Activated naive CD8-positive, alpha-beta T cell (primary cell): ENCODE measurements around the gene SCFD2.
"Not testable (repeated sequence)": the region's sequence is repeated elsewhere in the genome, so short reads cannot be mapped to it uniquely, and the experiment has no call there.

Experiments
- H3K27ac Mint-ChIP-seq: one replicate; pipeline ENCODE4 v1.8.0; 2021; ENCODE audit warnings: mixed read lengths
- H3K27me3 Mint-ChIP-seq: one replicate; pipeline ENCODE4 v1.8.0; 2021; ENCODE audit warnings: mixed read lengths
- H3K36me3 Mint-ChIP-seq: one replicate; pipeline ENCODE4 v1.8.0; 2021; ENCODE audit warnings: mixed read lengths
- H3K4me1 Mint-ChIP-seq: one replicate; pipeline ENCODE4 v1.8.0; 2021; ENCODE audit warnings: low read depth, mixed read lengths
- H3K4me3 Mint-ChIP-seq: one replicate; pipeline ENCODE4 v1.8.0; 2021; ENCODE audit warnings: mild to moderate bottlenecking, mixed read lengths
- H3K9me3 Mint-ChIP-seq: one replicate; pipeline ENCODE4 v1.8.0; 2021; ENCODE audit warnings: low read depth, mixed read lengths

Gene SCFD2

DNA sequence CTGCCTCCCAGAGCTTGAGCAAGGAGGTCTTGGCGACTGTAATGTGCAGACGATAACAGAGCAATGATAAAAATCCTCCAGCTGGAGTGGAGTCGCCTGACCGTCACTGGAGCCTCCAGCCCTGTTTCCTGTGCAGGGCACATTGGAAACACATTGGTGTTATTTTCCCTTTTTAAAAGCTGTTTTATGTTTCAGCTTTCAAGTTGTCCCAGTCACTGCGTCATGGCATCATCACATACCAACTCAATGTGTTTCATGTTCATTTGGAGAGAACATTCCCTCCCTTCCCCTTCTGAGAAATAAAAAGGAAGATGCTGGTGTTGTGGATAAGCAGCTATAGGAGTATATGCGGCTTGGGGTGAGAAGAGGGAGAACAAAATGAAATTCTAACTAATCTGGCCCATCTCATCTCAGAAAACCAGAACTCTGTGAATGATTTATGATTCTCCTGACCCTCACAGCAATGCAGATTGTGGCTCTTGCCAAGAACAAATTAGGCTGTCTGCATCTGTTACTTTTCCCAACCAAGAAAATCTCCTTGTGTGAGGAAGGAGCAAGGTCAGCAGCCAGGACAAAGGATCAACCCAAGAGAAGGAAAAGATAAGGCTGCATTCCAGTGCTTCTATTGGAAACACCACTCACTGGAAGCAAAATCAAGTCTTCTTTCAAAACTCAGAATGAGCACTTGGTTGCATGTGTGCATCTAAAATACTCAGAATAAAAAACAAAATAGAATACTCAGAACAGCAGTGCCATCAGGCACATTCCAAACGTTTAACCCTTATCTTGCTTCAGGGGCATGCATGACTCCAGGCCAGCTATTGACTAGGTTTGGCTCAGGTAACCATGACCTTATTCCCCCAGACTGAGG, 369.4 kb downstream of the SCFD2 start:
- H3K9me3 Mint-ChIP-seq = no peaks in the 10 kb centered on the region
- H3K4me1 Mint-ChIP-seq = peaks cover 4% of the 10 kb centered on the region
- no peaks in the 10 kb centered on the region for H3K27me3 Mint-ChIP-seq
- H3K4me3 Mint-ChIP-seq = no peak overlapping the region
- H3K27ac Mint-ChIP-seq = no peak overlapping the region
- H3K36me3 Mint-ChIP-seq = peaks cover 14% of the 10 kb centered on the region

DNA sequence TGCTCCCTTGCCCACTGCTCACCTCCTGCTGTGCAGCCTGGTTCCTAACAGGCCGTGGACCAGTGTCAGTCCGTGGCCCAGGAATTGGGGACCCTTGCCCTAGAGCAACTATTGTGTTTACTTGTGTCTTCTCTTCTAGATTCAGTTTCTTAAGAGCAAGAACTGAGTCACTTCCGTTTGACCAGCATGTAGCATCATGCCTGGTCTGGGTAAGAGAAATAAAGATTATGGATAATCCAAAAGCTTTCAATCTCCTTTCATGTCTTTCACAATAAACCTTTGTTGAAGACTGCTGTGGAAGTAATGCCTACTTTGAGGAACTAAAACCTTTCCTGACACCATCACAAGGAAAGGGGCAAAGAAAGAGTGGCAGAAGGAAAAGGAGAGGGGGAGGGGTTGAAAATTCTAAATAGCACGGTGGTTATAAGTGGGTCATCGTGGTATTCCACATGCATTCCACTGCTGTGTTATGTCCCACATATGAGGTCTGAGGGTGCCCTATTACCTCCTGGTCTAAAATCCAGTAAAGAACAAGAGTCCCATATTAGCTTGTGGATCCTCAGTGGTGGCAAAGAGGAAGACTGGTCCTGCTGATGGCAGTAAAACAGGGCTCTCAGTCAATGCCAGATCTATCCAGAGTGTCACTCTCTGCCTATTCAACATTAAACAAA, 370.4 kb downstream of the SCFD2 start:
- no peak overlapping the region for H3K4me3 Mint-ChIP-seq
- H3K27me3 Mint-ChIP-seq = no peaks in the 10 kb centered on the region
- peaks cover 18% of the 10 kb centered on the region for H3K36me3 Mint-ChIP-seq
- peaks cover 4% of the 10 kb centered on the region for H3K4me1 Mint-ChIP-seq
- no peaks in the 10 kb centered on the region for H3K9me3 Mint-ChIP-seq
- no peak overlapping the region for H3K27ac Mint-ChIP-seq

DNA sequence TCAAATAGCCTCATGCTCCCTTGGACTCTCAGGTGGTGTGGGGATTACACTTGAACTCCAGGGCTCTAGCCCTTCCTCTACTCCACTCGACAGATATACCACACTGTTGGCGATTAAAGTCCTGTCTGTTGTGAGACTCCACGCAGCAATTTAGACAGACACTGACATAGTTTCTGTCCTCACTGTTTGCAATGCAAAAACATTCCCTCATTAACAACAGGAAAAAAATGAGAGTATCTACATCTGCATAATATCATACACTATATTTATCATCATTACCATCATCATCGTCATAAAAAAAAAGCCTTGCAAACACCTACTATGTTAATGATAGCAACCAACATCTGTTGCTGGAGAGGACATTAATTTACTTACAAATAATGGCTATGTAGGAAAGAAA, 371.3 kb downstream of the SCFD2 start:
- Mint-ChIP-seq H3K9me3 (no peaks in the 10 kb centered on the region), H3K4me1 (peaks cover 4% of the 10 kb centered on the region), H3K27ac (no peak overlapping the region), H3K36me3 (peaks cover 16% of the 10 kb centered on the region), H3K4me3 (no peak overlapping the region), H3K27me3 (no peaks in the 10 kb centered on the region)

DNA sequence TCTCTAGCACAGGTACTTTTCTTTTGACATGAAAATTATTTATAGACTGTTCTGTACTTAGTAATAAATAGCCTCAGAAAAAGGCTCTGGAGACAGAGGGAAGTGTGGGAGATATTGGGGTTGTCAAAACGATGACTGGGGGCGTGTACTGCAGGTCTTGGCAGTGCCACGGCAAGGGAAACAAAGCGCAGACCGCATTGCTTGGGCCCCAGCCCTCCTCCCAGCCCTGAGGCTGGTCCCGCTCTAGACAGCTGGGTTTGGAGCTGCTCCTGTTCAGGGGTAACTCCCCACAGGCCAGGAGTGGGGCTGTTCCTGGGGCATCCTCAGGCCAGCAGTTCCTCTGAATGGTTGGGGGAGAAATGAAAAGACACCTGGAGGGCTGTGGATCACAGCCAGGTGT, 372.1 kb downstream of the SCFD2 start:
- Mint-ChIP-seq H3K36me3 (peaks cover 13% of the 10 kb centered on the region), H3K9me3 (no peaks in the 10 kb centered on the region), H3K4me3 (no peak overlapping the region), H3K27me3 (no peaks in the 10 kb centered on the region), H3K4me1 (peaks cover 1% of the 10 kb centered on the region), H3K27ac (no peak overlapping the region)

DNA sequence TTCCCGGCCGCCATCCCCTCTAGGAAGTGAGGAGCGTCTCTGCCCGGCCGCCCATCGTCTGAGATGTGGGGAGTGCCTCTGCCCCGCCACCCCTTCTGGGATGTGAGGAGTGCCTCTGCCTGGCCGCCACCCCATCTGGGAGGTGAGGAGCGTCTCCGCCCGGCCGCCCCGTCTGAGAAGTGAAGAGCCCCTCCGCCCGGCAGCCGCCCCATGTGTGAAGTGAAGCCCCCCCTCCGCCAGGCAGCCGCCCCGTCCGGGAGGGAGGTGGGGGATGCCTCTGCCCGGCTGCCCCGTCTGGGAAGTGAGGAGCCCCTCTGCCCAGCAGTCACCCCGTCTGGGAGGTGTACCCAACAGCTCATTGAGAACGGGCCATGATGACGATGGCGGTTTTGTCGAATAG, 373.3 kb downstream of the SCFD2 start:
- not testable (repeated sequence) for H3K27ac Mint-ChIP-seq, H3K4me1 Mint-ChIP-seq, H3K4me3 Mint-ChIP-seq, H3K27me3 Mint-ChIP-seq, H3K9me3 Mint-ChIP-seq
- H3K36me3 Mint-ChIP-seq = peaks cover 13% of the 10 kb centered on the region

DNA sequence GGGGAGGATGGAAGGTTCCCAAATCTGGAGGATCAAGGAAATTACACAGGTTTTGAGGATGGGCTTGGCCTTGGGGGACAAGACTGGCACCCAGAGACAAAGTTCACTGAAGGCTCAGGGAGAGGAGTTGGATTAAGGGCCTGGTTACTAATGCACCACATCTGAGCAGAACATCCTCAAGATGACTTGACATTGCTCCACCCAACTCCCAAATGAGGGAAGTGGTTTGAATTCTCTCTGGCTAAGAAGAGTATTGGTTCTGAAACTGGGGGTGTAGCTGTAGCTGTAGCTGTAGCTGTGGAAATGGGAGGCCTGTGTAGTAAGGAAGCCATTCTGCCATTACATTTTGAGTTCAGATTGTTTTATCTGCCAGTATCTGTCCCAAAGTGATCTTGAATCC, 374.4 kb downstream of the SCFD2 start:
- no peaks in the 10 kb centered on the region for H3K27me3 Mint-ChIP-seq
- H3K36me3 Mint-ChIP-seq = peaks cover 12% of the 10 kb centered on the region
- H3K4me1 Mint-ChIP-seq = no peaks in the 10 kb centered on the region
- no peak overlapping the region for H3K4me3 Mint-ChIP-seq
- H3K9me3 Mint-ChIP-seq = no peaks in the 10 kb centered on the region
- no peak overlapping the region for H3K27ac Mint-ChIP-seq

DNA sequence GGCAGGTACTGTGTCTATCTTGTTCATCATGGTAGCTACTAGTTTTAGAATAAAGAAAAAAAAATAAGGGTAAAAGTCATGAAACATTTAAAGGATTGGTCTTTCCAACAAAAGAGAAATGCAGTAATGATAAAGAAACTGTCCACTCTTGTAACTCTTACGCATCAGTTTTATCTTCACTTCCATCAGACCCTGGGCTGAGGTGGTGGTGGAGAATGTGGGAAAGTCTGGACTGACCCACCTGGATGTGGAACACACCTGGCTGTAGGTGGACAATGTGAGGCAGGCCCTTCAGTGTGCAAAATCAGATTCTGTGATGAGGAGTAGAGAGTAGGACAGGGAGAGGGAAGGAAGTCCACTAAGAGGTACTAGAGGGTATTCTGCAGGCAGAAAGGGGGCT, 375.2 kb downstream of the SCFD2 start:
- Mint-ChIP-seq H3K4me1 (no peaks in the 10 kb centered on the region), H3K9me3 (no peaks in the 10 kb centered on the region), H3K27me3 (no peaks in the 10 kb centered on the region), H3K27ac (no peak overlapping the region), H3K36me3 (peaks cover 12% of the 10 kb centered on the region), H3K4me3 (no peak overlapping the region)

DNA sequence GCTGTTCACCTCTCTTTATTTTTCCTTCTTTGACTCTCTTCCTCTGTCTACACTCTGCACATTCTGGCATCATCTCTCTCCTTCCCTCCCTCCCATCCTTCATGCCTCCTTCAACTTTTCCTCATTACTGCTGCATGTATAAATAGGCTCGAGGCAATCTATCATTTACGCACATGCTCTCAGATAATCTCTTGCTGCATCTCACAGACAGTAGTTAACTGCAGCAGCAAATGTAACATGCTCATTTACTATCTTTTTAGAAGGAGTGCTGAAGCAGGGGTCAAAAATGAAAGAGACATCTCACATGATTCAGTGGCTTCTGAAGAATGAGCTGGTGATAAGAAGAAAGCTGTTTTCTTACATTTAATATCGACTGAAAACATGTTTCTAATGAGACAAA, 376.0 kb downstream of the SCFD2 start:
- H3K27ac Mint-ChIP-seq = no peak overlapping the region
- no peaks in the 10 kb centered on the region for H3K27me3 Mint-ChIP-seq
- no peaks in the 10 kb centered on the region for H3K4me1 Mint-ChIP-seq
- H3K4me3 Mint-ChIP-seq = no peak overlapping the region
- peaks cover 10% of the 10 kb centered on the region for H3K36me3 Mint-ChIP-seq
- H3K9me3 Mint-ChIP-seq = no peaks in the 10 kb centered on the region

DNA sequence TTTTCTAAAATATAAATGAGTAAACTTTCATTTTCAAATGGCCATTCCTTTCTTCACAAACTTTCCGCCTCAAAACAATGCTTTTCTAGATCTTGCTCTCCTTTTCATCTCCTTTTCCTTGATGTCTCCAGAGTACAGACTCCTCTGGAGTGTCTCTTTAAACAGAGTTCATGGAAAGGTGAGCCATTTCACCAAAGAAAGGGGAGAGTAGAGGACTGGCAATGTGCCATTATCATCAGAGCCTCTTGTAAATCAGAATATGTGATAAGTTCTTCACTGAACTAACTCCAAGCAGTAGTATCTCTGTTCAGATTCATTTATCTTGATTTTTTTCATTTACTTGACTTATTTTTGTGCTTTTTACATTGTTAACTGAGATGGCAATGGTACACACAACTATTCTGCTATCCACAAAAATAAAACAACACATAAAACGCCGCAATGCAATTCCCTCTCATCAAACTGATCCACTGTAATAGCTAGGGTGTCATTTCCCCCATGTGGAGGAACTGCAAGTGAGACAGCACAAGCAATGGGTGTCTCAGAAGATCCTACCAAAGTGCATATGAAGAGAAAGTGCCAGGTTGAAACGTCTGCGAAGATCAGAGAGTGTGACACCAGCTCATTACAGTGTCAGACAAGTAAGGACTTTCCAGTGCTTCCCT, 378.3 kb downstream of the SCFD2 start:
- no peak overlapping the region for H3K27ac Mint-ChIP-seq
- H3K4me1 Mint-ChIP-seq = no peaks in the 10 kb centered on the region
- no peaks in the 10 kb centered on the region for H3K27me3 Mint-ChIP-seq
- no peak overlapping the region for H3K4me3 Mint-ChIP-seq
- peaks cover 6% of the 10 kb centered on the region for H3K36me3 Mint-ChIP-seq
- H3K9me3 Mint-ChIP-seq = no peaks in the 10 kb centered on the region

DNA sequence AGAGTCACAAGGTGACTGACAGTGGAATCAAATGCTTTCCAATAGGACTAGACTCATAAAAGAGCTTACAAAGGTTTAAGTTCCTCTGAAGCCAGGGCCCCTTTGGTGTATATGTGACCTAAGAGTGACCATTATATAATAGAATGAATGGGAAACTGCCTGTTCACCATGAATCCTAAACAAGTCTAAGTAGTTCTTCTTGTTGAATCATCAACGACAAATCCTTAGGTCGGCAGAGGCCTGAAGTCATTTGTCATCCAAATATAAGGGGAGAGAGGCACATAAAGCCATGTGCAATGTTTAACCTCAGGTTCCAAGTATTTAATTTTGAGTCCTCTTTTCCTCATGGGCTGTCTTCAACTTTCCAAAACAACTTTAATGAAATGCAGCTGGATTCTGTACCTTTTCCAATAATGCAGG, 381.4 kb downstream of the SCFD2 start:
- Mint-ChIP-seq H3K27me3 (no peaks in the 10 kb centered on the region), H3K36me3 (peaks cover 9% of the 10 kb centered on the region), H3K4me3 (no peak overlapping the region), H3K4me1 (no peaks in the 10 kb centered on the region), H3K9me3 (no peaks in the 10 kb centered on the region), H3K27ac (no peak overlapping the region)

DNA sequence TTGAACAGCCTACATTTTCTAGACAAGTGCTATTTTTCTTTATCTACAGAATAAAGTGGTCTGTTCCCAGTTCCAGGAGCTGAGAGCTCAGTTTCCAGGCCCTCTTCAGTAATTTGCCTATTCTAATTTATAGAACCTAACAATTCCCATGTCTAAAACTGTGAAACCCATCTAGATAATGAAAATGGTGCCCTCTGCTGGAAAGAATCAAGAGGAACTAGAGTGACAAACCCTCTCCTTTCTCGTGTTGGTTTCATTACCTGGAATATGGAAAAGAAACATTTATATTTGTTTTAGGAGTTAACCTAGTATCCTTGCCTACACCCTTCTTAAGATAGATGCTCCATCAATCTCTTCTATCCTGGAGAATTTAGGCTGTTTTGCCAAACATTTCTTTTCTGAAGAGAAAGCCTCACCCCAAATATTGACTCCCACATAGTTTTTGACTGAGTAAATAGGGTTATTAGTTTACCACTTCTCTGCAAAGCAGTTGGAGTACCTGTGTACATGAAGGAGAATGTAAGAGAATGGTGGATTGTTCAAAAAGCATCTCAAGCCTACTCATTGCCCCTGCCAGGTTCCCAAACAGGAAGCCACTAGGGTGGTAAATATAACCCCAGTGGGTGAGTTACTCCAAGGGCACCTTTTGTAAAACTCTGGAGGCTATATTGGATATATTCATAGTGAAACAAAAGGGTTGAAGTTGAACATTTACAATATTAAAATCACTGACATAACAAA, 382.1 kb downstream of the SCFD2 start:
- H3K27ac Mint-ChIP-seq = no peak overlapping the region
- H3K36me3 Mint-ChIP-seq = peaks cover 10% of the 10 kb centered on the region
- H3K27me3 Mint-ChIP-seq = no peaks in the 10 kb centered on the region
- H3K4me1 Mint-ChIP-seq = no peaks in the 10 kb centered on the region
- no peak overlapping the region for H3K4me3 Mint-ChIP-seq
- H3K9me3 Mint-ChIP-seq = no peaks in the 10 kb centered on the region

DNA sequence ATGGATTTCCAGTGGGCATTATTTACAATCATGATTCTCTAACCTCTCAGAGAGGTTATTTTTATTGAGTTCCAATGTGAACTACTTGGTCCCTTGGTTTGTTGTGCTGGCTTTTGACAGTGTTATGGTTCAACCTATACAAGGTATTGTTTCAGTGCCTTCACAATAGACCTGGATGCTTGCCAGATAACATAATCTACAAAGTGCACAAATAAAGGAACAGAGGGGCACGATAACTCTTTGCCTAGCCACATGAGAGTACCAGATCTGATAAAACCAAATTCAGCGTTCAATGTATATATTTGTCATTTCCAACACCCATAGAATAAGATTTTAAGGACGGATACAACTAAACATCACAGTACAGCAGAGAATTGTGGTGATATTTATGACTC, 382.9 kb downstream of the SCFD2 start:
- no peak overlapping the region for H3K4me3 Mint-ChIP-seq
- H3K4me1 Mint-ChIP-seq = no peaks in the 10 kb centered on the region
- no peak overlapping the region for H3K27ac Mint-ChIP-seq
- no peaks in the 10 kb centered on the region for H3K9me3 Mint-ChIP-seq
- H3K36me3 Mint-ChIP-seq = peaks cover 10% of the 10 kb centered on the region
- no peaks in the 10 kb centered on the region for H3K27me3 Mint-ChIP-seq

DNA sequence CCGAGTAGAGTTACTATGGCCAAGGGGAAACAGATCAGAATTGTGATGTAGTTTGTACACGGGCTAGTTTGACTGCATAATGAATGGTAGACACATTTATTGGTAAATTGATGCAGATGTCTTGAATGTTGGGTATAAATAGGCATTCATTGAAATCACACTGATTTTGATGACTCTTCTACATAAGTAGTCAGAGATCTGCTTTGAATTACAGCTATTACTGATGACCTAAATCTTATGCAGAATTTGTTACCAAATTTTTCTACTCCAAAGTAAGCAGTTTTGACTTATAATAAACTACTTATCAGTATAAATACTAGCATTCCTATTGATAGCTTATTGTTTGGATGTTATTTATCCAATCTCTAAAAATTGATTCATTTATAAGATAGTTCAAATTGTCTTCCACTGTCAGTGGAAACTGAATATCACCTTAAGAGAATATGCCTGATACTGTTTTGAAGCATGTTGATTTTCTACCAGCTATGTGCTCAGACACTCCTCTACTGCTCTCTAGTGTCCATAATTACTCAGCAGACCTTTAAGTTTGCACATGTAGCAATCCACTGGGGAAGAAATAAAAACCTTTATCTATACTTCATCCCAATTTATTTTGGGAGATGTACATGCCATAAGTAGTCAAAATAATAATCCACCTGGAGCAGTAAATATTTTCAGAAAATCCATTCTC, 383.5 kb downstream of the SCFD2 start:
- H3K4me3 Mint-ChIP-seq = no peak overlapping the region
- no peaks in the 10 kb centered on the region for H3K9me3 Mint-ChIP-seq
- peaks cover 10% of the 10 kb centered on the region for H3K36me3 Mint-ChIP-seq
- H3K27me3 Mint-ChIP-seq = no peaks in the 10 kb centered on the region
- H3K27ac Mint-ChIP-seq = no peak overlapping the region
- no peaks in the 10 kb centered on the region for H3K4me1 Mint-ChIP-seq

DNA sequence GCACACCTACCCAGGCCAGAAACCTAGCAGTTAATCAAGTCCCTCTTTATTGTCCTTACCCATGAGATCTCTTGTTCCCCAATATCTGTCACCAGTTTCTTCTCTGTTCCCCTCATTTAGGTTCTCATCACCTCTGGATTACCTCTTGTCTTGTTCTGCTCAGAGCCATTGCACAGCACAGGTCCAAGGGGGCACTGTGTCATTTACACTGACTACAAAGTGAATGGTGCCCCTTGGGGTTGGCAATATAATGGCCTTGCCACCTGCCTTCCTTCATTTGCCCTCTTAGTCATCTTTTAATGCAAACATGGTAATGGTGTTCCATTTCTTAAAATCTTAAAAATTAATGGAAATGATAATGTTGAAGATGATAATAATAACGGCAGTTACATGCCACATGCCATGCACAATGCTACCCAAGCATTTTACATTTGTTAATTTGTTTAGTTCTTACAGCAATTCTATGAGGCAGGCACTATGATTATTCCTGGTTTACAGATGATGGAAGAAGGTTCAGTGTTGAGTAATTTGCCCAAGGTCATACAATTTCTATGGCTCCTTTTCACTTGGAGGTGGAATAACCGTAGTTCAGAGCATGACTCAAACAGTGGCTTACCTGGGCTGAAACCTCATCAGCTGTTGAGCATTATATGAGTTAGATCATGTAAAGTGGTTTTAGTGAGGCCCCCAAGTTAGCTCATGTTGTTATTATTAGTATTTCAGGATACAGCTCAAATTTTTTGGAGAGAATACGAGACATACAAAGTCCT, 385.9 kb downstream of the SCFD2 start:
- no peaks in the 10 kb centered on the region for H3K9me3 Mint-ChIP-seq
- H3K4me3 Mint-ChIP-seq = no peak overlapping the region
- H3K27ac Mint-ChIP-seq = no peak overlapping the region
- H3K36me3 Mint-ChIP-seq = peaks cover 10% of the 10 kb centered on the region
- no peaks in the 10 kb centered on the region for H3K27me3 Mint-ChIP-seq
- H3K4me1 Mint-ChIP-seq = no peaks in the 10 kb centered on the region
